GM20000 (cell line): ENCODE measurements around the gene GRID2.

Experiments
- DNase-seq: peaks from one replicate; pipeline ENCODE4 v3.0.0; 2012; ENCODE audit warnings: low spot score
- CTCF ChIP-seq: IDR thresholded peaks from 2 replicates; pipeline ENCODE4 v1.5.1; 2012; ENCODE audit warnings: mild to moderate bottlenecking, control low read depth; ENCODE audit errors: extremely low read depth, missing control alignments

GRID2 gene

GRCh38 chr4:92812652-92813051 lies 508.9 kb downstream of the GRID2 start:
- no peak for TF ChIP-seq CTCF
- no peak for DNase-seq

GRCh38 chr4:92814677-92815076 lies 510.9 kb downstream of the GRID2 start:
- DNase-seq: no peak
- no peak for TF ChIP-seq CTCF

- TF ChIP-seq CTCF: no peak
- DNase-seq: no peak
Observed at GRCh38 chr4:92825256-92825655, 521.5 kb downstream of the GRID2 start.

- no peak for TF ChIP-seq CTCF
Observed at GRCh38 chr4:92825791-92826190, 522.0 kb downstream of the GRID2 start.

GRCh38 chr4:92830771-92831170 lies 527.0 kb downstream of the GRID2 start:
- TF ChIP-seq CTCF: no peak
- DNase-seq: no peak

More at GRCh38 chr4:92825791-92826190, 522.0 kb downstream of the GRID2 start:
- DNase-seq: no peak

GRCh38 chr4:92840880-92841279 lies 537.1 kb downstream of the GRID2 start:
- TF ChIP-seq CTCF: no peak
- no peak for DNase-seq

- no peak for DNase-seq
- TF ChIP-seq CTCF: no peak
Observed at GRCh38 chr4:92843784-92844183, 540.0 kb downstream of the GRID2 start.
